Regular cardiac myocyte (primary cell): ENCODE data around the gene PHF19. TPM values are rescaled to one million over a fixed set of nuclear protein-coding genes. Genes with fewer than 3 reads are reported as not detected.

ENCODE experiments used
- total RNA-seq: library from RNA; depleted of rRNA; stranded (reverse); fragments of >200 nt; gene quantifications from 2 replicates; pipeline ENCODE4 v1.2.3, GENCODE V29; 2014

The PHF19 gene
- 16.6 and 55.2 TPM in 2 replicates for total RNA-seq

DNA sequence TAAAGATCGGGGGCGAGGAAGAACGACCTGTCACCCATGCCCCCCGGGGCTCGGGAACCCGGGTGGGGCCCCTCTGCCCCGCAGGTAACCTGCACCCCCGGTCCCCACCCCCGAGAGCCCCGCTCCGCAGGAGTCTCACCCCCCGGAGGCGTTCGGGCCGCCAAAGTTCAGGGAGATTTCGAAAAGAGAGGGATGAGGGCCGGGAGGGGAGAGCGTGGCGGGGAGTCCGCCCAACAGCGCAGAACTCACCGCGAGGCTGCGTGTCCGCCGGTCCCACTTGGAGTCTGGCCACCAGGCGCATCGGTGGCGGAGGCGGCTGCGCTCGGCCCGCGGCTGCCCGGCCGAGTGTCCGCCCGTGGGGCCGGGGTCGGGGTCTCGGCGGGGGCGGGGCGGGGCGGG, at the start of gene PHF19:
TSS of gene PHF19 (minus strand) at position 347 of the 399 bp plus-strand sequence. CDS start 2,447 bp downstream, outside the sequence.

GRCh38 chr9:120926397-120926928, 49.5 kb upstream of the PHF19 start, which contains the start of gene TRAF1:
Gene TRAF1 (minus strand): TSS chr9:120926796. CDS start chr9:120926075, 721 bp downstream.

GRCh38 chr9:120842685-120843485, 34.1 kb downstream of the PHF19 start, which contains the start of gene PSMD5:
Gene PSMD5 (minus strand): TSS chr9:120842922. CDS start chr9:120842909, 13 bp downstream.

Other genes with a start within 250 kb of the PHF19 start
- 4.8 and 7.6 TPM in 2 replicates for gene MEGF9, start 162.7 kb downstream of the PHF19 start, total RNA-seq
- 33.3 and 37.6 TPM in 2 replicates for gene FBXW2, start 83.8 kb downstream of the PHF19 start, total RNA-seq
- 21.4 and 47.9 TPM in 2 replicates for gene PSMD5, start 34.3 kb downstream of the PHF19 start, total RNA-seq
- gene TRAF1, start 49.6 kb upstream of the PHF19 start, total RNA-seq, result 0.96 and 2.3 TPM in 2 replicates
- 3.7 and 5.2 TPM in 2 replicates for gene C5, start 173.1 kb upstream of the PHF19 start, total RNA-seq
- 3.1 and 7.5 TPM in 2 replicates for gene CNTRL, start 197.8 kb upstream of the PHF19 start, total RNA-seq